HG03521 (cell line): Measurements from ENCODE around the gene DNAJC10.

ENCODE experiments used
- ATAC-seq: cut with Tn5 transposase; IDR thresholded peaks from one replicate; pipeline ENCODE4 v1.9.1; 2021; ENCODE audit warnings: mild to moderate bottlenecking, moderate library complexity; ENCODE audit not compliant: unreplicated experiment

DNAJC10 gene

GRCh38 chr2:182831921-182832320 lies 115.9 kb downstream of the DNAJC10 start:
- ATAC-seq, result no peak

GRCh38 chr2:182833084-182833854 lies 117.2 kb downstream of the DNAJC10 start:
- no peak for ATAC-seq

DNA sequence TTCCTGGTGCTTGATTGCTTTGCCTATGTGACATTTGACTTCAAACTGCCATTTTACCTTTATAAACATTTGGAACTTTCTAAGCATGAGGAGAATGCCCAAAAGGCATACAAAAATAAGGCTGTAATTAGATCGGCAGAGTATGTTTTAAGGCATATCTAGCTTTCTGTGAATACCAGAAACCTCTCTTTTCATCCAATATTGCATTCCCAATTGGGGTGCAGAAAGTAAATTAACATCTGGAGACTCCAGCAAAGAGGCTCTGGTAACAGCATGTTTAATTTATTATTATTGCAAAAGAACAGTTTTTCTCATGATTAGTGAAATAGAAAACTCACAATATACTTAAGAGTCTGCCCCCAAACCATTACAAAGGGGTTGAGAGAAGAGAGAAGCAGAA lies 118.2 kb downstream of the DNAJC10 start:
- ATAC-seq, result no peak

DNA sequence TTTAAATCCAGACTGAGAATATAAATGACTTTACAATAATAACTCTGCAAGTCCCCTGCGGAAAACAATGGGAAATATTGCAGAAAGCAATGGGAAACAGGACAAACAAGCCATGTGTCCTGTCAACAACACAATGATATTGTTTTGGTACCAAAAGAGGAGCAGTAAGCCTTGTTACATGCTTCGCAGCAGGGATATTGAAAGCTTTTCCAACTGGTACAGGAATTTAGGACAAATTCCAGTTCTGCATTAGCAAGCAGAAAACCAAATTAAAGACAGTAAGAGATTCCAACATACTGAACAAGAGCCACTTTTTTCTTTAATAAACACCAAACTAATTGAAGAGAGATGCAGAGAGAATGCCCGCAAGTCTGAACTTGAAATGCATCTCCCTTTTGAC lies 120.4 kb downstream of the DNAJC10 start:
- no peak for ATAC-seq
